Astrocyte of the cerebellum (primary cell): ENCODE data around the gene HSCB.

ENCODE experiments used
- DNase-seq: peaks from one replicate; pipeline ENCODE4 v3.0.0-alpha.2; 2011; ENCODE audit warnings: low read depth
- H3K4me3 ChIP-seq: 2 replicates; pipeline ENCODE4 v1.5.1; 2011; ENCODE audit warnings: mild to moderate bottlenecking, low read depth, low read length, moderate library complexity
- CTCF ChIP-seq: IDR thresholded peaks from 2 replicates; pipeline ENCODE4 v1.5.1; 2012; ENCODE audit warnings: low read length, low read depth, moderate library complexity, mild to moderate bottlenecking; ENCODE audit errors: missing control alignments
- in situ Hi-C: cut with HindIII; loops from 2 replicates; pipeline ENCODE4 v1.10.0; 2017; ENCODE audit warnings: low sequenced_read_pairs

HSCB gene

GRCh38 chr22:28788601-28789000 is 46.8 kb downstream of the HSCB start:
- in situ Hi-C loops = no loop called here
- no peak for TF ChIP-seq CTCF
- H3K4me3 ChIP-seq = no peak overlapping the region
- DNase-seq = no peak

- no peak for DNase-seq
- no peak overlapping the region for H3K4me3 ChIP-seq
- in situ Hi-C loops = no loop called here
These were observed 49.3 kb downstream of the HSCB start for GRCh38 chr22:28791124-28791523.

GRCh38 chr22:28791841-28792490 is 50.1 kb downstream of the HSCB start:
- in situ Hi-C loops = no loop called here
- H3K4me3 ChIP-seq = no peak overlapping the region
- no peak for TF ChIP-seq CTCF
- DNase-seq = no peak

More at GRCh38 chr22:28791124-28791523, 49.3 kb downstream of the HSCB start:
- no peak for TF ChIP-seq CTCF

GRCh38 chr22:28792491-28793383 is 50.9 kb downstream of the HSCB start:
- in situ Hi-C loops = no loop called here
- no peak for TF ChIP-seq CTCF
- DNase-seq = no peak
- no peak overlapping the region for H3K4me3 ChIP-seq

- no peak overlapping the region for H3K4me3 ChIP-seq
- TF ChIP-seq CTCF = no peak
- in situ Hi-C loops = no loop called here
- no peak for DNase-seq
These were observed 52.2 kb downstream of the HSCB start for GRCh38 chr22:28793976-28794584.

GRCh38 chr22:28795071-28795693 is 53.3 kb downstream of the HSCB start:
- in situ Hi-C loops = no loop called here

More at GRCh38 chr22:28795071-28795693, 53.3 kb downstream of the HSCB start:
- no peak for DNase-seq
- no peak for TF ChIP-seq CTCF
- H3K4me3 ChIP-seq = no peak overlapping the region
